ENCODE data around the gene SLC37A4. TPM values are rescaled to one million over a fixed set of nuclear protein-coding genes. Genes with fewer than 3 reads are reported as not detected.
A peak's percentile ranks its signal among the peaks of the same experiment; 100 is the strongest.
"Not testable (repeated sequence)": the region's sequence is repeated elsewhere in the genome, so short reads cannot be mapped to it uniquely, and the experiment has no call there.

Gene SLC37A4
- polyA plus RNA-seq, 4 donors, result 13.9 to 108 (median 84.4) TPM

DNA sequence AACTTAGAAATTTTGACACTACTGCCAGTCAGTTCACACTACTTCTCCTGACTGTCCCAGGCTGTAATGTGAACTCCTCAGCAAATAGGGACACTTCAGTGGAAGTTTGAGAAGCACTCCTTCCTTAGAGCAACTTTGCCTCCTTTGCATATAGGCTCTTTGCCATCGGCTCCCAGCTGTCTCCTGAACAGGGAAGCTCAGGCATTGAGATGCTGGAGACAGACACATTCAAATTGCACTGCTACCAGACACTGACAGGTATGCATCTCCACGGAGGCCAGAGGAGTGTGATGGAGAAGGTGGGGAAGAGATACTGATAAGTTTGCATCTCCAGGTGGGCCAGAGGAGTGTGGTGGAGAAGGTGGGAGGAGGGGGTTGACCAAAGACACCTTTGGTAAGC is 10.7 kb downstream of the SLC37A4 start:
- no peak for DNase-seq (ENCODE audit: low read depth in 4 of 4, low spot score in 3 of 4)

DNA sequence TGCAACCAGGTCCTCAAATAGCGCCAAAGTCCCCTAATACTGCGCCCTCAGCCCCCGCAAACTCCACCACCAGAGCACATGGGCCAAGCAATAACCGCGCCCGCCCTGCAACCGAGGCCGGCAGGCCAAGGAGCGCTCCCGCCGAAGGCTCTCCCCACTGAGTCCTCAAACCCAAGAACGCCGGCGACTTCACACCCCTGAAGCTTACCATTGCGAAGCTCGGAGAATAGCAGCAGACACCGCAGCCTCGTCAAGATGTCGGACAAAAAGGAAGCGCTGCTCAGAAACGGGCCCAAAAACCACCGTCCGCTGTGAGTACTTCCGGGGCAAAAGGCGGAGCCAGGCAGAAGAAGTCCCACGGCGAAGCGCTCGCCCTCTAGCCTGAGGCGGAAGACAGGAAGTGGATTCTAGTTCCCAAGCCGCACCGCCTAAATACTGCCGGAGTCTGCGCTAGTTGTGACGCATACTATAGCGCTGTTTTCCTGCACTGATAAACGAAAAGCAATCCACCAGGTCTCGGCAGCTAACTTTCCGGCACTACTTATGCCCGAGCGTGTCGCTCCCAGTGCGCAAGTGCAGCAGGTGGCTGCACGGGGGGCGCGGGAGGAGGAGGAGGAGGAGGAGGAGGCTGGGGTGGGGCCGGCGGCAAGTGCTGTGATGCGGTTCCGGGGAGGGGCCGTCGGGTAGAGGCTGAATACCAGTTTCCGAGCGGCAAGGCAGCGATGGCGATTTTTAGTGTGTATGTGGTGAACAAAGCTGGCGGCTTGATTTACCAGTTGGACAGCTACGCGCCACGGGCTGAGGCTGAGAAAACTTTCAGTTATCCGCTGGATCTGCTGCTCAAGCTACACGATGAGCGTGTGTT is 12.4 kb downstream of the SLC37A4 start, which contains the start of the genes RPS25 and TRAPPC4:
Gene RPS25, minus strand, starts transcription at position 270 of the 865 bp plus-strand sequence. Its CDS starts 59 bp downstream, at position 211.
Gene TRAPPC4, plus strand, starts transcription at position 693 of the 865 bp plus-strand sequence. Its CDS starts 30 bp downstream, at position 723.
- peak; percentile 93 to 95 (median 94) for DNase-seq (ENCODE audit: low read depth in 4 of 4, low spot score in 3 of 4)

DNA sequence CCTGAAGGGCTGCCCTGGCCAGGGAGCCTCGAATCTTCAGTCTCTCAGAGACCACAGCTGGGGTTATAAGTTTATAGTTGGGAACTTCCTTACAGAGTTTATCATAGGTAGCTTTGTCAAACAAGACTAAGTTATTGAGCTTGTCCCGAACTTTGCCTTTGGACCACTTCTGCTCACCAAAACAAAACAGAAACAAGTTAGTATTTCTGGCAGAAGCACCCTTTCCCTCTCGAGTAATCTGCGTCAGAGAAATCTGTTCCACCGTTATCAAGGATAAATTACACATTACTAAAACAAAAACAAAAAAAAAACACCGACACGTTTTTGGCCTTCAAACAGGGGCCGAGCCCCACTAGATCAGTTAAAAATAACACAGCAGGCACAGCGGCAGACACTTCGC is 13.3 kb downstream of the SLC37A4 start:
- not testable (repeated sequence) for DNase-seq (ENCODE audit: low read depth in 4 of 4, low spot score in 3 of 4)

DNA sequence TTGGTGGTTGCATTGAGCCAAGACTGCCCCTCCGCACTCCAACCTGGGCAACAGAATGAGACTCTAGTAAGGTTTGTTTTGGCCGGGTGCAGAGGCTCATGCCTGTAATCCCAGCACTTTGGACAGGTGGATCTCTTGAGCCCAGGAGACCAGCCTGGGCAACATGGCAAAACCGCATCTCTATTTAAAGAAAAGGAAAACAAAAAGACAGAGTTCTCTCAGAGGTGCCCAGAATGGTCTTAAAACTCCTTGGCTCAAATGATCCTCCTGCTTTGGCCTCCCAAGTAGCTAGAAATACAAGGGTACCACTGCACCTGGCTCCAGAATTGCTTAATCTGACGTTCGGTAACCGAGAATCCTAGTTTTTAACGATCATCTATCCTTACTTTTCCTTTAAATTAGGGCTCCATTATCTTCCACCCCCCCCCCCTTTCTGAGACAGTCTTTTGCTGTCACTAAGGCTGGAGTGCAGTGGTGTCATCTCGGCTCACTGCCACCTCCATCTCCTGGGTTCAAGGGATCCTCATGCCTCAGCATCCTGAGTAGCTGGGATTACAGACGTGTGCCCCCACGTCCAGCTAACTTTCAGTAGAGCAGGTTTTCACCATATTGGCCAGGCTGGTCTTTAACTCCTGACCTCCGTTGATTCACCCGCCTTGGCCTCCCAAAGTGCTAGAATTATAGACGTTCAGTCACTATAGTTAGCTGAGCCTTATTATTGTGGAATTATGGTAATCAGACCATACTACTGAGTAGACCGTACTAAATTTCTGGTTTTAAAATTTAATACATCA is 14.3 kb downstream of the SLC37A4 start:
- no peak for DNase-seq (ENCODE audit: low read depth in 4 of 4, low spot score in 3 of 4)

DNA sequence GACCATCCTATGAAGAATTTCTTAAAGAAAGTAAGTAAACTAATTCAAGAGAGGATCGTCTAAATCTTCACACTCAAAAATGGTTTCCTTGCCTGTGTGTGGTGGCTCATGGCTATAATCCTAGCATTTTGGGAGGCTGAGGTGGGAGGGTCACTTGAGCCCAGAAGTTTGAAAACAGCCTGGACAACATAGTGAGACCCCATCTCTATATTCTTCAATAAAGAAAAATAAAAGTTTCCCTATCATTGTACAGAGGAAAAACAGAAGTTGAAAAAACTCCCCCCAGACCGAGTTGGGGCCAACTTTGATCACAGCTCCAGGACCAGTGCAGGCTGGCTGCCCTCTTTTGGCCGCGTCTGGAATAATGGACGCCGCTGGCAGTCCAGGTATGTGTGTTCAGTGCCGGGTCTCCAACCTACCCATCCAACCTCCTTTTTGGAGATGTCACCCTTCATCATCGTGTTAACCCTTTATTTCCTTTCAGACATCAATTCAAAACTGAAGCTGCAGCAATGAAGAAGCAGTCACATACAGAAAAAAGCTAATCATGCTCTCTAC is 15.5 kb downstream of the SLC37A4 start:
- no peak for DNase-seq (ENCODE audit: low read depth in 4 of 4, low spot score in 3 of 4)

DNA sequence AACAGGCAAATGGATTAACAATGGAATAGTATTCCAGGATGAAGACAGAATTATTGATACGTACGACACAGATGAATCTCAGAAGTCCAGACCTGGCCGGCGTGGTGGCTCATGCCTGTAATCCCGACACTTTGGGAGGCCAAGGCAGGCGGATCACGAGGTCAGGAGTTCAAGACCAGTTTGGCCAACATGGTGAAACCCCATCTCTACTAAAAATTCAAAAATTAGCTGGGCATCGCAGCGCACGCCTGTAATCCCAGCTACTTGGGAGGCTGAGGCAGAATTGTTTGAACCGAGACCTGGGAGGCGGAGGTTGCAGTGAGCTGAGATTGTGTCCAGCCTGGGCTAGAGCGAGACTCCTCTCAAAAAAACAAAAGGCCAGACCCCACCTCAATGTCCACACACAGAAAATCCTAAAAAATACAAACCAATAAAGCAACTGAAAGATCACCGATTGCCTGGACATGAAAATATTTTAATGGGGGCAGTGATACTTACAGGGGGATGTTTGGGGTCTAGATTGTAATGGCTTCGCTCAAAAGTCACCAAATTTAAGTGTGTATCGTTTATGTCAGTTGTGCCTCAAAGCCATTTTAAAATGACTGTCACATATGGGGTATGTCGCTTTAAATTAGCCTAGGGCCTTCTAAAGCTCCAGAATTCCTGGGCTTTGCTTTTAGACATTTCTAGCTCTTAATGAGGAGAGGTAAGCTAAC is 16.3 kb downstream of the SLC37A4 start:
- no peak for DNase-seq (ENCODE audit: low read depth in 4 of 4, low spot score in 3 of 4)

DNA sequence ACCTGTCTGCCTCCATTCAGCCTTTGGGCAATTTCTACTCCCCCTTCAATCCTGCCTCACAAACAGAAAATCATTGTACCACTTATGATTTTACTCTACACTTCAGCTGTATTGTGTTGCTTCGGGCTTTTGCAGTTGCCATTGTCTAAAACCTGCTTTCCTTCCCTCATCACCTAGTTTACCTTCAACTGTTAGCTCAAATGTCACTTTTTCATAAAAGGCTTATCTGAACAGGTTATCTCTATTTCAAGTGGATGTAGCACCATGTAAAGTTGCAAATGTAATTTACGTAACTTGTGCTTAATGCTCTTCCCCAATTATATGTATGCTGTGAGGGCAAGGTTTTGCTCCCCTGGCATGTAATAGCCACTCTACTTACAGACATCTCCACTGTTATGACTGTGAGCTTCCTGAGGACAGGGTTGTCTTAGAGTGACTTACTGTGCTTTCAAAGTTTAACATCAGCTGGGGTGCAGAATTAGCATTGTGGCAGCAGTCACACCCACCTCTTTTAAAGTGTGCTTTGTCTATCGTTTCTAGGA is 18.0 kb downstream of the SLC37A4 start:
- DNase-seq (ENCODE audit: low read depth in 4 of 4, low spot score in 3 of 4), result no peak

DNA sequence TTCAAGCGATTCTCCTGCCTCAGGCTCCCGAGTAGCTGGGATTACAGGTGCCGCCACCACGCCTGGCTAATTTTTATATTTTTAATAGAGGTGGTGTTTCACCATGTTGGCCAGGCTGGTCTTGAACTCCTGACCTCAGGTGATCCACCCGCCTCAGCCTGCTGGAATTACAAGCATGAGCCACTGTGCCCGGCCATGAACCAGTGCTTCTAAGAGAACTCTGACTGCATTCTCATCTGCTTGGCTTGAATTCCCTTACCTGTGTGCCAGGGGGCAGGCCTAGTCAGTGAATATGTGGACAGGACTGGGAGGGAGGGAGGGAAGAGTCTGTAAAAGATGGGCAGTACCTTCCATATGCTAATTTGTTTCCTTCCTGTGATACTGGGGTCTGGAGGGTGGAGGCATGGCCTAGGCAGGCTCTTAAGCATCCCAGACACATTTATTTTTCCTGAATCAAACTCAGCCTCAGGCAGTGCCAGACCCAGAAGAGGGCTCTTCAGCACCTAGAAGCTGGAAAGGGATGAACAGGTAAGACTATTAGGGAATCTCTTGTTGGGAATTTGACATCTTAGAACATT is 19.1 kb downstream of the SLC37A4 start:
- no peak for DNase-seq (ENCODE audit: low read depth in 4 of 4, low spot score in 3 of 4)

DNA sequence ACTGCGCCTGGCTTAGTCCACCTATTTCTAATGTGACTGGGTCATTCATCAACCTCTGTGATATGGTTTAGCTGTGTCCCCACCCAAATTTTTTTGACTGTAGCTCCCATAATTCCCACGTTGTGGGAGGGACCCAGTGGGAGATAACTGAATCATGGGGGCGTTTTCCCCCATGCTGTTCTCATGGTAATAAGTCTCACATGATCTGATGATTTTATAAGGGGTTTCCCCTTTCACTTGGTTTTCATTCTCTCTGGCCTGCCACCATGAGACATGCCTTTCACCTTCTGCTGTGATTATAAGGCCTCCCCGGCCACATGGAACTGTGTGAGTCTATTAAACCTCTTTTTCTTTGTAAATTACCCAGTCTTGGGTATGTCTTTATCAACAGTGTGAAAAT is 24.0 kb downstream of the SLC37A4 start:
- DNase-seq (ENCODE audit: low read depth in 4 of 4, low spot score in 3 of 4), result no peak

DNA sequence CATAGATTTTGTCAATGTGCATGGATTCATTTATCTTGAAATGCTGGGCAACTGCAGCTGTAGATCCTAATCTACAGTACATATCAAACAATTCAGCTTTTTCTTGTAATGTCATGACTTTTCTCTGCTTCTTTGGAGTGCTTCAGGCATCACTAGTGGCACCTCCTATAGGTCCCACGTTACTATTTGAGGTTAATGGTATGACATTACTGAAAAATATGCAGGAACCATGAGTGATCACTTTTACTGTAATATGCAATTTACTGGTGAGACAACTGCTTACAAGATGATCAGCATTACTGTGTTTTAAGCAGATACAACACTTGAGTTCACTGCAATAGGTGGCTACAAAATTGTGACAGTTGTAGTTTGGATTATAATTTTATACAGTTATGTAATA is 29.8 kb downstream of the SLC37A4 start:
- no peak for DNase-seq (ENCODE audit: low read depth in 4 of 4, low spot score in 3 of 4)

DNA sequence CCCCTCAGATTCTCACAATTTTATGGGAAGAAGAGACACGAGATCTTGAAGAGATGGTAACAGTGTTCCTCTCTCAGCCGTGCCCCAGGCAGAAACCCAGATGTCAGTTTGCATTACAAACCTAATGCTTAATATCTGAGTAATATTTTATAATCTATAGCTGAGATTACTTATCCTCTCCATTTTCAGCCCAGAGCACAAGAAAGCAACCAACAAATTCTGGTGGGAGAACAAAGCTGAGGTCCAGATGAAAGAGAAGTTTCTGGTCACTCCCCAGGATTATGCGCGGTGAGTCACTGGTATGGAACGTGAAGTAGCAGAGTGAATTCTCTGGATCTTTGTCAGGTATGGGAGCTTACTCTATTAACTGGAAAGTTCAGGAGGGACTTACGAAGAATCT is 31.9 kb downstream of the SLC37A4 start:
- no peak for DNase-seq (ENCODE audit: low read depth in 4 of 4, low spot score in 3 of 4)

DNA sequence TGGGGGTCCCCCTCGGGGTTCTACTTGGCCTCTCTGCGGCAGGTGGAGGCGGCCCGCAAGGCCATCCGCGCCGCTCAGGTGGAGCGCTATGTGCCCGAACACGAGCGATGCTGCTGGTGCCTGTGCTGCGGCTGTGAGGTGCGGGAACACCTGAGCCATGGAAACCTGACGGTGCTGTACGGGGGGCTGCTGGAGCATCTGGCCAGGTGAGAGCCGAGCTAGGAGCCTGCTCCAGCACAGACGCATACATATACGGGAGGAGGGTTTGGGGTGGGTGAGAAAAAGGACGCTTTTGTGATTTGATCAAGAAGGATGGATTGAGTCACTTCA is 32.3 kb downstream of the SLC37A4 start:
- no peak for DNase-seq (ENCODE audit: low read depth in 4 of 4, low spot score in 3 of 4)

DNA sequence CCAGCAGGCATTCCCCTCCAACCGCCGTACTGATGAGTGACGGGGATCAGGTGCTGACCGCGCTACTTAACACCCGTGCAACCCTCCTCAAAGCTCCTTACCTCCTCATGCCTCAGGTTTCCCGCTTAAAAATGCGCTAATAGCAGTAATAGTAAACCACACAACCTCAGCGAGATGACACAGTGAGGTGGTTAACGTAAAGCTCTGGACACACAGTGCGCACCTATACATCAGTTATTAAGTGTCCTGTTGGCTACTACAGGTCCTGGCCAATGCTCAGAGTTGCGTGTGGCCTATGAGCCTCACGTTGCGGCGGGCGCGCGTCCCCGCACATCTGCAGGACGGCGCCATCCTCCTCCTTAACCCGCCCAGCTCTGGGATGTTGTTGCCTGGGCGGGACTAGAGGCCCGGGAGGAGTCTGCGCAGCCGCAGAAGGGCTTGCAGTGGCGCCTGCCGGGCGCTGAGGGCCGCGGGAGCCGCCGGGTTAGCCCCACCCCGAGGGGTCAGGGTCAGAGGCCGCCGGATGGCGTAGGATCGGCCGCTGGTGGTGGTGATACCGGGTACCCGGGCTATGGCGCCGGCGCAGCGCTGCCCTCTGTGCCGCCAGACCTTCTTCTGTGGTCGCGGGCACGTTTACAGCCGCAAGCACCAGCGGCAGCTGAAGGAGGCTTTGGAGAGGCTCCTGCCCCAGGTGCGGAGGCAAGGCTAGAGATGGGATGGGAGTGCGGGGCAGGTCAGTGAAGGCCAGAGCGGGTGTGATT is 32.9 kb downstream of the SLC37A4 start, which contains the start of gene CENATAC:
Gene CENATAC, plus strand, starts transcription at position 512 of the 761 bp plus-strand sequence. Its CDS starts 60 bp downstream, at position 572.
- DNase-seq (ENCODE audit: low read depth in 4 of 4, low spot score in 3 of 4), result peak; percentile 76 to 85 (median 81)

DNA sequence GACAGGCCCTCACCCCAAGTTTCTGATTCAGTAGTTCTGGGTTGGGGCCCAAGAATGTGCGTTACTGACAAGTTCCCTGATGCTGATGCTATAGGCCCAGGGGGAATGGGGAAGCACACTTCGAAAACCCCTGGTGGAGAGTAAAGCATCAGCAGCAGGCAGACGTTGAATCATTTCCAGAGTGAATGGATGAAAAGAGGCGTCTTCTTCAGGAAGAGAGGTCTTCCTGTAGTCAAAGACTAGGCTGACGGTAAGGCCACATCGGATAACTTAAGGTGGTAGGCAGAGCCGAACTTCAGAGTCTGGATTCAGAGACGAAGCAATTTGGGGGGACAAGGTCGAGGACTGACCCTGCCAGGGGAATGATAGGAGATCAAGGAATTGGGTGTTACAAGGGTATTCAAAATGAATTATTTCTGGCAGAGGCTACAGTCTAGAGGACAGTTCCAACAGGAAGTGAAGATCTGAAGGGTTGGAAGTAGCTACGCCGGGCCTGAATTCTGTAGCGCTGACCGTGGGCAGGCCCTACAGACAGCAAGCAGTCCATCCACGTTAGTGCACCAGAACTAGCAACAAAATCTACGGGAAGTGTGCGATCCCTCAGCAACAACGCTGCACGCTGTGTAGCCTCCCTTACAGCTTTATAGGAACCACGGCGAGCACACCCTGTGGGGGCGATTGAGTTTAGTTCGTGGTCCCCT is 33.6 kb downstream of the SLC37A4 start:
- no peak for DNase-seq (ENCODE audit: low read depth in 4 of 4, low spot score in 3 of 4)

DNA sequence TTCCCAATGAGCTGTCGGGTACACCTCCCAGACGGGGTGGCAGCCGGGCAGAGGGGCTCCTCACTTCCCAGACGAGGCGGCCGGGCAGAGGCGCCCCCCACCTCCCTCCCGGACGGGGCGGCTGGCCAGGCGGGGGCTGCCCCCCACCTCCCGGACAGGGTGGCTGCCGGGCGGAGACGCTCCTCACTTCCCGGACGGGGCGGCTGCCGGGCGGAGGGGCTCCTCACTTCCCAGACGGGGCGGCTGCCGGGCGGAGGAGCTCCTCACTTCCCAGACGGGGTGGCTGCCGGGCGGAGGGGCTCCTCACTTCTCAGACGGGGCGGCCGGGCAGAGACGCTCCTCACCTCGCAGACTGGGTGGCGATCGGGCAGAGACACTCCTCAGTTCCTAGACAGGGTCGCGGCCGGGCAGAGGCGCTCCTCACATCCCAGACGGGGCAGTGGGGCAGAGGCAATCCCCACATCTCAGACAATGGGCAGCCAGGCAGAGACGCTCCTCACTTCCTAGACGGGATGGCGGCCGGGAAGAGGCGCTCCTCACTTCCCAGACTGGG is 39.1 kb downstream of the SLC37A4 start:
- not testable (repeated sequence) for DNase-seq (ENCODE audit: low read depth in 4 of 4, low spot score in 3 of 4)

DNA sequence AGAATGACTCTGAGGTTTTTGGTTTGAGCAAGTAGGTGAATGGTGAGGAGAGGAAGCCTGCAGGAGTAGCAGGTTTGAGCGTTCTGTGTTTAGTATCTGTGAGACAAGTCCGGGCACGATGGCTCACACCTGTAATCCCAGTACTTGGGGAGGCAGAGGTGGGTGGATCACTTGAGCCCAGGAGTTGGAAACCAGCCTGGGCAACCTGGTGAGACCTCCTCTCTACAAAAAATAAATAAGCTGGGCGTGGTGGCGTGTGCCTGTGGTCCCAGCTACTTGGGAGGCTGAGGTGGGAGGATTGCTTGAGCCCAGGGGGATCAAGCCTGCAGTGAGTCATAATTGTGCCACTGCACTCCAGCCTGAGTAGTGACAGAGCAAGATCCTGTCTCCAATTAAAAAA is 42.4 kb downstream of the SLC37A4 start:
- DNase-seq (ENCODE audit: low read depth in 4 of 4, low spot score in 3 of 4), result no peak

DNA sequence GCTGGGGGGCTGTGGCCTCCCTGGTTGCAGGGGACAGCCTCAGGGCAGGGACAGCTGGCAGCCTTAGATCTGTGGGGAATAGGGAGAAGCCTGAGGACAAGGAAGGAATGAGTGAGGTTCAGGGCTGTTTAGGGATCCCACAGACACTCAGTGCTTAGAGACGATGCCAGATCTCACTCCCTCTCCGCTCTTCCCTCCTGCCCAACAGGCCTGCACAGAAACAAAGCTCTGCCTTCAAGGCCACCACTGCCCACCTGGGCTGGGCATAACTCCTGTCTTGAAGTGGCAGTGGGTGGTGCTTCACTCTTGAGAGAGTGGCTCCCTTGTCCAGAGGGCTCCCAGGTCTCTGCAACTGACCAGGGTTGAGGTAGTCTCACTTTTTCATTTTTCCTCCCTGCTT is 45.9 kb downstream of the SLC37A4 start:
- DNase-seq (ENCODE audit: low read depth in 4 of 4, low spot score in 3 of 4), result no peak

DNA sequence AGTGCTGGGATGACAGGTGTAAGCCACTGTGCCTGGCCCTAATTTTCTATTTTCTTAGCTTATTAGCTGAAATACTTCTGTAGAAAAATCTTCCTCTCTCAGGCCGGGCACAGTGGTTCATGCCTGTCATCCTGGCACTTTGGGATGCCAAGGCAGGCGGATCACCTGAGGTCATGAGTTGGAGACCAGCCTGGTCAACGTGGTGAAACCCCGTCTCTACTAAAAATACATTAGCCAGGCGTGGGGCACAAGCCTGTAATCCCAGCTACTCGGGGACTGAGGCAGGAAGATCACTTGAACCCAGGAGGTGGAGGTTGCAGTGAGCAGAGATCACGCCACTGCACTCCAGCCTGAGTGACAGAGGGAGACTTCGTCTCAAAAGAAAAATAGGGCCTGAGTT is 46.3 kb downstream of the SLC37A4 start:
- DNase-seq (ENCODE audit: low read depth in 4 of 4, low spot score in 3 of 4), result not testable (repeated sequence)
